Activated CD8-positive, alpha-beta memory T cell treated with anti-CD3 and anti-CD28 coated beads for 1 hour (primary cell): ENCODE measurements around the gene PCF11.
"Not testable (repeated sequence)": the region's sequence is repeated elsewhere in the genome, so short reads cannot be mapped to it uniquely, and the experiment has no call there.

Experiments used
- DNase-seq, 2 donors: peaks; one replicate each; pipeline ENCODE4 v3.0.0-alpha.2; 2020; ENCODE audit warnings: low read depth in 1 of 2; ENCODE audit errors: extremely low read depth in 1 of 2

The PCF11 gene

GRCh38 chr11:83192606-83193245, 35.8 kb downstream of the PCF11 start:
- DNase-seq: no peak

GRCh38 chr11:83193315-83194280, 36.7 kb downstream of the PCF11 start, which contains the start of gene ANKRD42:
Gene ANKRD42 (plus strand): TSS chr11:83193712. CDS start chr11:83194671, 959 bp downstream.
- peak; percentile 54 to 65 for DNase-seq

DNA sequence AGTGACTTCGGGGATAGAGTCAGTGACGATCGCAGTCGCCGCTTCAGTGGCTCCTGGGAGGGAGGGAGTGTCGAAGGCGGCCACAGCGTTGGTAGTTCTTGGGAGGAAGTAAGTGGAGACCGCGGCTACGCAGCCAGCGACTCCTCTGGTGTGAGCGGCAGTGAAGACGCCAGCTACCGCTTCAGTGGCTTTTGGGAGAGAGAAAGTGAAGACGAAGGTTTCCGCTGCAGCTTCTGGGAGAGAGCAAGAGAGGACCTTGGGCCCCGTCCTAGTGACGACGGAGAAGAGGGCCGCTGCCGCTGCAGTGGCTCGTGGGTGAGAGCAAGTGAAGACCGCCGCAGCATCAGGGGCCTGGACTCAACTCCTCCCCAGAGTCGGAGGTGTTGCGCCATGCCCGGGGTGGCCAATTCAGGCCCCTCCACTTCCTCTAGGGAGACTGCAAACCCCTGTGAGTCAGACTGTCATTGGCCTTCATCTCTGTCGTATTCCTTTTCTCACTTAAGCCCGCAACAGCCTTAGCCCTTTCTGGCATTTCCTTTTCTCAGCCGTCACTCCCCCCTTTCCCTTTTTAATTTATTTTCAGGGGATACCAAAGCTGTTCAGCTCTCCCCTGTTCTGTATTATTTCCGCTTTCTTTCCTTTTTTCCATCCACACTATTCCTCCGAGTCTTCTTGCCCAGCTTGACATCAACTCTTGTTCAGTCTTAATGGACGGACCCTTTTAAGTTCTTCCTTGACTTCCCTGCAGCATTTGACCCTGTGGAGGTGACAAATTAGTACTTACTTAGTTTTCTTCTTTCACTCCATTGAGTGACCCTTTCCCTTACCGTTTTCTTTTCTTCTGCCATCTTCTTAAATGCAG, 37.6 kb downstream of the PCF11 start:
- peak; percentile 13 to 37 for DNase-seq

DNA sequence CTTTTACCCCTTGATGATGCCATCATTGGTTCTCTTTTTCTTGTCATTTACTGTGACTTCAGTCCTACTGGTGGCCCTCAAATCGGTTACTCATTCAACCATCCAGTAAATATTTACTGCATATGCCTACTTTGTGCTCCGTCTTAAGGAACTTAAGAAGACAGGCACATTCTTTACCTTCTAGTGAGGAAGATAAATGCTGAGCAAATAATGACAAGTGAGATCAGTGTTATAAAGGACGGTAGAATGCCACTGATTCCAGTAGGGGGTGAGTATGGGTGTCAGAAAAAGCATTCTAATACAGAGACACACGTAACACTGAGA, 38.2 kb downstream of the PCF11 start:
- DNase-seq: no peak

GRCh38 chr11:83195649-83196048, 38.7 kb downstream of the PCF11 start:
- no peak for DNase-seq

DNA sequence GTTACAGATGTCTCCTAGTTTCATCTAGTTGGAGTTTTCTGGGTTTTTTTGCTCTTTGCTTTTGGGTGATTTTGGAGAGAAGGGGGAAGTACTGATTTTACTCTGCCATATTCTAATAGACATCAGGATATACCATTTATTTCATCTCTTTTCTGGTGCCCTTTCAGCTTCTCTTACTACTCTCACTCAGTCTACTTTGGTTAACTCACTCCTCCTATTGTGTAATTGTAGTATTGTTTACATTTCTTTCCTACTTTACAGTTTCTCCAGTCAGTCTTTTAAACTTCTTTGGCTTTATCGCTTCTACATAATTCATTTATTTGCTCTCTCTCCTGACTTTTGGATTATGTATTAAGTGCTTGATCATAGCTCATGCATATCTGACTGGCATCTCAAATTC, 43.1 kb downstream of the PCF11 start:
- no peak for DNase-seq

DNA sequence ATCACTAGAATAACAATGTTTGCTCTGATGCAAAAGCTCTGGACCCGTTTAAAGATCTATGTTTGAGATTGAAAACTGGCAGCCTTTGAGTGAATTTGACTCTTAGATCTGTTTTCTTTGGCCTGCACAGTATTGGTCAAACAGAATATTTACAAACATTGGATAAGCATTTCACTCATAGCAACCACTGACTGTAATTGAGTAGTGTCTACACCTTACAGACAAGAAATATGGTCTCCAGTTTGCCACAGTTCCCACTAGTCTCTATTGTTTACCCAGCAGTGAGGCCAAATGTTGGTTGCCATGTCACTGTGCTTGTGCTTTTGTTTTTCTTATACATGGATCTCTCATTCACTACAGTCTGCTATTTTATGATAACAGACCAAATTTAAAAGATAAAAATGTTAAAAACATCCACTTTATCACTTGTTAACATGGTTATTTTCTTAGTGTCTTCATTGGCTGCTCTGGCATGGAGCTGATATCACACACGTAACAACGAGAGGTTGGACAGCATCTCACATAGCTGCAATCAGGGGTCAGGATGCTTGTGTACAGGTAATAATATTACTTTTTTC, 48.8 kb downstream of the PCF11 start:
- DNase-seq: no peak

GRCh38 chr11:83206221-83206620, 49.3 kb downstream of the PCF11 start:
- no peak for DNase-seq

GRCh38 chr11:83206771-83207382, 49.9 kb downstream of the PCF11 start:
- DNase-seq: not testable (repeated sequence)

DNA sequence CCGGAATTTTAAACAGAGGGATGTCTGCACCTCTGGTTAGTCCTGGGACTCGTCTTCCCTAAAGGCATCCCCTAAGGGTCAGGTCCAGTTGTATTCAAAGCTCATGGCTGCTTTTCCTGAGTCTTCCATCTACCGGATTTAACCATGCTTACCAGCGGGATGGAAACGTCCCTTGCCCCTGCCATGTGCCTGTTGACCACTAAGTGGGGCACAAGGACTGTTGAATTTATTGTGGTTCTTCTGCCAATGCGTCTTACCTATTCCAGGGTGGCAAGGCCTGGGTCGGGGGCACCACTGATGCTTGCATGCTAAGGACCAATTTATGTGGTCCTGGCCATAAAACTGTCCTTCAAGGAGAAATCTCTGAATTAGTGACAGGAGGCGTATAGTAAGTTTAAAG, 62.2 kb downstream of the PCF11 start:
- DNase-seq: no peak

- no peak for DNase-seq
Measured at GRCh38 chr11:83220260-83220659, 63.3 kb downstream of the PCF11 start.

DNA sequence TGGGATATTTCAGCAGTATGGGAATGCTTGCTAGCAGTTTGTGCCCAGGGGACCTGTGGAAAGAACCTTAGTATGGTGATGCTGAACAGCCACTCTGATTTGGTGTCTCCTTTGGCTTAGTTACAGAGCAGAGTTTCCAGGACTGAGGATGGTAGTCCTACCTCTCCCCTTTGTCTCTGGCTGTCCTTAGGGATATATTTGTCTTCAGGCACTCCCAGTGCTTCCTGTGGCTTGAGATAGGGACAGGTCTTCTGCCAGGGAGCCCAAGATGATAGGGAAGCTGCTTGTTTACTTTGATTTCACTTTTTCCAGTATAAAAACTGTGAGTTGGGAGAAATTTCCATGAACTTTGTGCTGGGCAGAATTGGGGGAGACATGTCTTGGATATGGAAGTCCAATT, 64.8 kb downstream of the PCF11 start:
- no peak for DNase-seq

GRCh38 chr11:83222499-83222898, 65.6 kb downstream of the PCF11 start:
- DNase-seq: no peak

GRCh38 chr11:83223457-83223856, 66.5 kb downstream of the PCF11 start:
- no peak for DNase-seq

- DNase-seq: no peak
Measured at GRCh38 chr11:83235825-83236224, 78.9 kb downstream of the PCF11 start.
